CD4-positive, alpha-beta T cell treated with Interleukin-15 for 1 hour (primary cell): ENCODE results near the gene KLRF2.
"Not testable (repeated sequence)": the region's sequence is repeated elsewhere in the genome, so short reads cannot be mapped to it uniquely, and the experiment has no call there.

Source experiments
- DNase-seq: peaks from one replicate; pipeline ENCODE4 v3.0.0-alpha.2; 2020

The KLRF2 gene, protein sequence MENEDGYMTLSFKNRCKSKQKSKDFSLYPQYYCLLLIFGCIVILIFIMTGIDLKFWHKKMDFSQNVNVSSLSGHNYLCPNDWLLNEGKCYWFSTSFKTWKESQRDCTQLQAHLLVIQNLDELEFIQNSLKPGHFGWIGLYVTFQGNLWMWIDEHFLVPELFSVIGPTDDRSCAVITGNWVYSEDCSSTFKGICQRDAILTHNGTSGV

DNA sequence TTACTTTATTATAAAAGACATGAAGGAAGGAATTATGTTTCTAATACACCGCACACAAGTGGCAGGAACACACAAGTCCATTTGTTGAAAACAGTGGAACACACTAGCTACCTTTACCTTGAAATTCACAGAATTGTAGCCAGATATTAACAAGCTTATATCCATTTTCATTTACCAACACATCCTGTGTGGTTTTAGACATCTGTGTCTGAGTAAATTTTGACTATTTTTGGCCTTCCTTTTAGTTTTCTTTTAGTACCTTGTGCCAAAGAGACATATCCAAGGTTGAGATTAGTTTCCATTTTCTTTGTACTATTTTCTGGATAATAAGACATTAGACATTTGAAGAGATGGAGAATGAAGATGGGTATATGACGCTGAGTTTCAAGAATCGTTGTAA, at the start of gene KLRF2:
Gene KLRF2 (plus strand): TSS at position 244 of the 400 bp plus-strand sequence. CDS start 107 bp downstream, at position 351.
- DNase-seq, result no peak

DNA sequence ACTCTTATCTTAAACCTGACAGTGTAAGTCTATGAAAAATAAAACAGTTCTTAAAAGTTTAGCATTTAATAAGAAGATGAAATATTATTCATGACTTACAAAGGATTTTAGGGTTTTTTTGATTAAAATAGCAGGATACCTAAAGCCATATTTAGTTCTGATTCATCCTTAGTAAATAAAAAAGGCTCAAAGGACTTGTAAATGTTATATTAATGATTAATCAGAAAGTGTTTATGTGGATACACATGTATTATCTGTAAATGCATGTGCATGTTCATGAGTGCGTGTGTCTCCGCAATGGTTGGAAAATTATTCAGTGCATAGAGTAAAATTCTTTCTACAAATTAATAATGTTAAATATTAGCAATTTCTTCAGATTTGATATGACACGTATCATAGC, 49.6 kb upstream of the KLRF2 start:
- DNase-seq, result no peak

DNA sequence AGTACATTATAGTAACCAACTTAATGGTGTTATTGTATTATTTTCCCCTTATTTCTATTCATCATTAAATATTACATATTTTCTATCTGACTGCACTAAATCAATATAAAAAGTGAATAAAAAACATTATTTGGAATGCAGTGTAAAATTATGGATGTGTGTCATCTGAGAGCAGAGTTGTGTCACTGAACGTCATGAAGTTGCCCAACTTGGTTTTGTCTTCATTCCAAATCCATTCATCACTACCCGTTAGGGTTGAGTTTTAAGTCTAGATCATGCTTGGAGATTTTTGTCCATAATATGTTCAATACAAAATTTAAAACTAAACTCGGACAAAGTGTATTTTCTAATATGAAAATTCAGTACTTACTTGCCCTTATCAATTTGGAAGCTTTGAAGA, 37.9 kb upstream of the KLRF2 start:
- no peak for DNase-seq

DNA sequence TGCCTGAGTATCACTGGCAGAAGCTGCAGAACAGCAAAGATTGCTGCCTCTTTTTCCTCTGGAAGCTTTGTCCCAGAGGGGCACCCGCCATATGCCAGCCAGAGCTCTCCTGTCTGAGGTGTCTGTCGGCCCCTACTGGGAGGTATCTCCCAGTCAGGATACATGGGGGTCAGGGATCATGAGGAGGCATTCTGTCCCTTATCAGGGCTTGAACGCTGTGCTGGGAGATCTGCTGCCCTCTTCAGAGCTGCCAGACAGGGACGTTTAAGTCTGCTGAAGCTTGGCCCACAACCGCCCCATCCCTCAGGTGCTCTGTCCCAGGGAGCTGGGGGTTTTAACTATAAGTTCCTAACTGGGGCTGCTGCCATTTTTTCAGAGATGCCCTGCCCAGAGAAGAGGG, 32.4 kb upstream of the KLRF2 start:
- no peak for DNase-seq

DNA sequence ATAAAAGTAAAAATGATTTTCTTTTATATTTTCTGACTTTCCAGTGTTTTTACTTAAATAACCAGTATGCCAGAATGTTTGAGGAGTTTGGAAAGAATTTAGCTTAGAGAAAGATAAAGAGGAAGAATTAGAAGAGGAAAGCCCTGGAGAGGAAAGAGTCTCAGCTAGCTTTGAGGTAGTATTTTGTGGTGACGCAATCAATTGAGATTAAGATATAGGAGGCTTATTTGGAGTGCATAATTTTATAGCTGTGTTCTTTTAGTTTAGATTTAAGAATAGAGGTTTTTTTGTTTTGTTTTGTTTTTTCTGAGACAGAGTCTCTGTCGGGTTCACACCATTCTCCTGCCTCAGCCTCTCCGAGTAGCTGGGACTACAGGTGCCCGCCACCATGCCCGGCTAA, 30.2 kb upstream of the KLRF2 start:
- DNase-seq, result no peak

DNA sequence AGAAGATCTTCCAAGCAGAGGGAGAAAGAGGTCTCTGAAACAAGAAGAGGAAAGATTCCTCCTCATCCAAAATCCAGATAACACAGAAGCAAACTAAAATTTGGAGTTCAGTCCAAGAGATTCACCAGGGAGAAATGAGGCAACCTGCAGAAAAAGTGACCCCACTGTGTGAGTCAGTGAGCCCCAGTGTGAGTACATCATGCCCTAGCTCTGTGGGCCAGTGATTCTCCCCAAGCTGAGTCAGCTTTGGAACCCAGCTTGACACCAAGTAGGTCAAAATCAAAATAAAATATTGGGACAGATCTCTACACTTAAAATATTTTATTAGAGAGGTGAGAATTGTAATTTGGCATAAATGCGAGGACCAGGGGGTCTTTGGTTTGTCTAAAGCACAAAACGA, 29.4 kb upstream of the KLRF2 start:
- no peak for DNase-seq

DNA sequence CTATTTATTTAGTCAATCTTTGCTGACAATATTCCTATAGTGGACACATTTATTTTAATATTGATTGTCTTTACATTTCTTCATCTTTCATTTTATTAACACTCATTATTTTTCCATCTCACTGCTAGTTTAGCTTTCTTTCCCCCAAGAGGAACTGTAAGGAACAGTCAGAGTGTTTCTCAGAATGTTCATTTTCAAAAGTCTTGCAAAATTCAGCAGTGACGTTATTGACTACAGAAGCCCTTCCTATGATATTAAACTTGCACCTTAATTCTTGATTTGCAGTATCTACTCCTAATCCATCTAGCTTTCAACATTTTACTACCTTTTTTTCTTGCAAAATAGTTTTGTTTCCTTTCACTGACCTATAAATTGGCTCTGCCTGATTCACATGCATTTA, 25.1 kb upstream of the KLRF2 start:
- DNase-seq, result no peak

DNA sequence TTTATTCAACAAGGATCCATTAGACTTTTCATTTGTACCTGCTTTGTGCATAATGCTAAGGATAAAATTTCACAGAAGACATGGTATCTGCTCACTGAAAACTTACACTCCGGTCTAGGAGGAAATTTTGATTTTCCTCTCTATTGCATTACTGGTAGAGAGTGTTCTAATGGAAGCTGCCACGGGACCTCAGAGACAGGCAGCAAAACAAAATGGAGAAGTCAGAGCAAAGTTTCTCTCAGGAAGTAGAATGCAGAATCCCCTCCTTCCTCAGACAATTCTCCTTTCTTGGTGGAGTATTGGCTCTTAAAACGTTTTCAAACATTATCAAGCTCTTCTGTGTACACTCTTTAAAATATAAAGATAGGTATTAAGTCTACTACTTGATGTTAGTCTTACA, 24.4 kb upstream of the KLRF2 start:
- no peak for DNase-seq

DNA sequence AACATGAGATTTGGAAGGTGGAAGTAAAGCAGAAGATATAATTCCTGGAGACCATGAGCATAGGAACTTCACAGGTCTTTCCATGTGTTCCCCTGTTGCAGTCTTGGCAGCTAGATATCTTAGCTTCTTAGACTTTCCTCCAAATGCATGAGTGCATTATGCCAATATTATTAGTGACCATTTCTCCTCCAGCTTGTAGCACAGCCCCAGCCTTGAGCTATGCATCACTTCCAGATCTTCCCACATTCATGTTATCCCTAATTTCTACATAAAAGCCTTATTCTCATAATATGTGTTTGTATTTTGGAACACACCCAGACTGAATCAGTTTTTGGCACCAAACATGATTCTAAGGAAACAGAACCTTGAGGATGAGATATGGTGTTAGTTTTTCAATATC, 23.2 kb upstream of the KLRF2 start:
- DNase-seq, result no peak

DNA sequence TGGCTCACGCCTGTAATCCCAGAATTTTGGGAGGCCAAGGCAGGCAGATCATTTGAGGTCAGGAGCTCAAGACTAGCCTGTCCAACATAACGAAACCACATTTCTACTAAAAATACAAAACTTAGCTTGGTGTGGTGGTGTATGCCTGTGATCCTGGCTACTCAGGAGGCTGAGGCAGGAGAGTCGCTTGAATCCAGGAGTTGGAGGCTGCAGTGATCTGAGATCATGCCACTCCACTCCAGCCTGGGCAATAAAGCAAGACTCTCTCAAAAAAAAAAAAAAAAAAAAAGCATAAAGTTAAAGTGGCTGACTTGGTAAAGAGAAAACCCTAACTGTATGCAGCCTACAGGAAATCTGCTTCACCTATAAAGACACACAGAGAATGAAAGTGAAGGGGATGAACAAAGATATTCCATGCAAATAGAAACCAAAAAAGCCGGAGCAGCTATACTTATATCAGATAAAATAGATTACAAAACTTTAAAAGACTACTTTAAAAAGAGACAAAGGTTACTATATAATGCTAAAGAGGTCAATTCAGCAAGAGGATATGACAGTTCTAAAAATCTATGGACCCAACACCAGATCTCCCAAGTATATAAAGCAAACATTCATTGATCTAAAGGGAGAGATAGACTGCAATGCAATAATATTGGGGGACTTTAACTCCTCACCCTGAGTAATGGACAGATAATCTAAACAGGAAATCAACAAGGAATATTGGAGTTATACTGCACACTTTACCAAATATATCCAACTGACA, 16.2 kb upstream of the KLRF2 start:
- DNase-seq, result no peak

DNA sequence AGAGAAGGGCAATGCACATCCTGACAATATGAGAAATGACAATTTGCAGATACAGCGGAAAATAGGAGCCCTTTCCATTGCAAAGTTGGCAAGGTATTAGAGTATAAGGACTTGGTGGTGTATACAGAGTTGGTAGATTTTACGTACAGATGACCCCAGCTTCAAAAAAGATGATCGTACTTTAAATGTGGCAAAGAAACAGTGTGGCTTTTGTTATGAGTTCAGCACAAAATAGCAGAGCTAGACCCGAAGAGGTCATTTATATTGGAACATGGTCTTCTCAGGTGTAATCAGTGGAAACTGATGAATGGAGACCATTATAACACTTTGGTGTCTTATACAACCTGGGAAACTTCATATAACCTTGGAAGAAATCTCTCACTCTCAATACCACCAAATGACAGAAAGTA, 14.4 kb upstream of the KLRF2 start:
- no peak for DNase-seq

DNA sequence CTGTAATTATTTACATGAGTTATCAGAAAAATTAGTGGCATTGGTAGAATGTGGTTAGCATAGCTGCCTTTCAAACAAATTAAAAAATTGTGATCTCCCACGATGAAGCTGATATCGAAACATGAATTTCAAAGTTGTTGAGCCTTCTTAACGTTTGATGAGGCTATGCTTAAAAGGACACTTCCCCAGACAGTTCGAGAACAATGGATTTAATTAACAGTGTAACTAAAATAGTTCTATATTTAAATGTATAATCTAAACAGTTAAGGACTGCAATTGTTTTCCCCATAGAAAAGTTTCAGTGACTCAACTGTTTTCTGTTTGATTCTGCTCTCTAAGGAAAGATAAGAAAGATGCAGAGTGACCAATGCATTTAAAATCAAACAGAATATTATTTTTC, 13.8 kb upstream of the KLRF2 start:
- no peak for DNase-seq

DNA sequence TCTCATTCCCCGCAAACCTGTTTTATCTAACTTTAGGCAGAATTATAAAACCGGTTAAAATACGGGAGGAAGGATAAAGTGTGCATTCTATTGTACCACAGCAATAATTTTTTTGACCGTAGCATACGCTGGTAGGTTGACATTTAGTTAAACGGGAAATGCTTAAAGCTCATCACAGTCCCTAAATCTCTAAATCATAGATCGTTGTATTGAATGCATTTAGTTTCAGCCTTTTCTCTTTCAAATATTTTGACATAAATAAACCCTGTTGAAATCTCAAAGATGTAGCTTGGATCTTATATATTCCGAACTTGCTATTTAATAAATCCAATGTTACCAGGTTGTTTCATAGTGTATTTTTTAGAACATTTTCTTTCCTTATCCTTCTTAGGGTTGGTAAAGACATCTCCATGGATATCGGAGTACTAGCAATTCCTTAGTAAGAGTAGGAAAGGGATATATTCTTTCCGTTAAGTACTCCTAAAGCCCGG, 12.9 kb upstream of the KLRF2 start:
- DNase-seq, result no peak

DNA sequence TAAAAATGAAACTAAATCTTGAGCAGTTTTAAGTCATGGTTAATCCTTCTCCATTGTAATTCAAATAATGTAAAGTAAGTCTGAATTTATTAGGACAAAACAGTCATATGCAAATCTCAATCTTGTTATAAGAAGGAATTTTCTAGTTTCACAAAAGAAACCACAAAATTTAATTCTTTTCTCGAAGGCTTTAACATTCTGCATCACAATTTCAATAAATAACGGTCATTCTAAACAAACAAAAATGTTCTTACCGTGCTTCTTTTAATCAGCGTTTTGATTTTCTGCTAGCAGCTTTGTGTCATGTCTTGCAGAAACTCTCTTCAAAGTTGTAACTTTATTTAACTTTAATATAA, 12.4 kb upstream of the KLRF2 start:
- DNase-seq, result no peak

DNA sequence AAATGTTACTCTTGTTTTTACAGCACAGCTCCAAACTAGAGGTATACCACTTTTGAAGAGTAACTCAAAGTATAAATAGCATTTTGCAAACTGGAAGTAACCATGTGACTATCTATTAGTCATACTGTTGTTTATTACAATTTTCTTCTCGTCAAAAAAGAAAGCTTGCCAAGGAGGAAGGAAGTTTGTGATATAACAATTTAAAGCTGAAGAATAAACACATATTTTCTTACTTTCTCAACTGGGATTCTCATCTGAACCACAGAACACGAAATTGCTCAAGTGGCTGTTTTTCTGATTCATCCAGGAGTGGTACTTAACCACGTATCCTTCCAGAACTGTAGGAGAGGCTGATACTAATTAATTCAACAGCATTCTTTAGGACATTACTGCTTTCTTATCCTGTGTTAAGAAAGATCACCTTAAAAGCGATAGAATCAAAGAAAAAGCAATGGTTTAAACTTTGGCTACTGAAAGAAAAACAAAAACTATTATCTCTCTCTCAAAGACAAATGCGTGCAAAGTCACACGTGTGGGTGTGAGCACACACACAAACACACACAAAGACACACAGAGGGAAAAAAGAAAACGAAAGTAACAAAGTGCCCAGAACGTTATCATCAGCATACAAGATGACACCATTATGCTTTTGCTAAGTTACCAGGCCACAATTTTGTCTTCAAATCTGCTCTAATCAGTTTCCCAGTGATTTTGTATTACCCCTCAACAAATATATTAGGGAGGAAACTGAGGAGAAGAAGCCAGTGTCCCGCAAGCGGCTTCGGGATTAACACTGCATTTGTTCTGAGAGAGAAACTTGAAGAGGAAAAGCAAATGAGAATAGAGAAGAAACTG, 11.8 kb upstream of the KLRF2 start, which contains the start of gene CLEC2B:
Gene CLEC2B (minus strand): TSS at position 48 of the 855 bp plus-strand sequence.
- no peak for DNase-seq

DNA sequence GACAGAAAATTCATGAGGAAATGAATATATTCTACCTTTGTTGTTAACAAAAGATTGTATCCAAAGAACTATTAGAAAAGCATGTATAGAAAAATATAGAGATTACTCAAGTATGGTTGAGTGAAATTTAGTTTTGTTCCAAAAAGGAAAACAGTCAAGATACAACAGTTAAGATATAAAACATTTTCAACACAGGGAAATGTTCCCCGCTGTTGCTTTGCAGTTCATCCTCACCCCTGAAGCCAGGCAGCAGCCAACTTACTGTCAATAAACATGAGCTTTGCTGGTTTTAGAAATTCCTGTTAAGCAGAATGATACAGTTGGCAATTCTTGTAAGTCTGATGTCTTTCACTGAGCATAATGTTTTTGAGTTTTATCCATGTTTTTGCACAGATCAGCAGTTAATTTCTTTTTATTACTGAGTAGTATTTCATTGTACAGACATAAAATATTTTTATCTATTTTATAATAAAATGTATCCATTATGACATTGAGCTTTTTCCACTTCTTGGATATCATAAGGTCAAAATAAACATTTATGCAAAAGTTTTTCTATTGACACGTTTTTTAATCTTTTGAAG, 10.9 kb upstream of the KLRF2 start:
- no peak for DNase-seq

DNA sequence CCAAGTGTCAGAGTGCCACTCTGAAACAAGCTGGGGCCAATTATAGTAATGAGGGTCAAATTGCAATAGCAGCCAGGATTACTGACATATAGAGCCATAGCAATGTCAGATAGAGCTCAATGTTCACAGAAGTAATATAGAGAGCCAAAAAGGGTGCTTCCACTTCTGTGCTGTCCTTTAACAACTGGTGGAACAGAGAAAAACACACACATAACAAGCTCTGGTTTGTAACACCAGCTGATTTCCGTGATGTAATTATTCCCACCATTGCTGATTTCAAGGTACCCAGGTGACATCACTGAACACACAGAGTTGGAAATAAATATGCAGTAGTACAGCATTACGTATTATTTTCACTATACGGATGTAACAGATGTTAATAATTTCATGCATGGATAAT, 9.1 kb upstream of the KLRF2 start:
- DNase-seq, result no peak

DNA sequence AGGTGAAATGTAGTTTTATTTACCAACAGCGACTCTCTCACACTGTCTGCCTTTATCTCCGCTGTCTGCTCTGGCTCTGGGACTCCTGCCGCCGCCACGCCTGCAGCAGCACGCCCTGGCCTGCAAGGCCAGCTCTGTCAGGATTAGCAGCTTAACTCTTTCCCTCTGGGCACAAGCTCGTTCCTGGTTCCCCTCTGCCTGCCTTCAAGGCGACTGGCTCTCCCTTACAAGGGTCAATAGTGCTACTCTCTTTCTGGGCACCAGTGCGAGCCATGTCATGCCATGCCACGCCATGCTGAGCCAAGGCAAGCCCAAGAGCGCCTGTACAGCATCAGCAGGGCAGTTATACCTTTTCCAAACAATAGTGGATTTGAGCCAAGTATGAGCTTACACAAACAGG, 8.5 kb upstream of the KLRF2 start:
- DNase-seq, result no peak

DNA sequence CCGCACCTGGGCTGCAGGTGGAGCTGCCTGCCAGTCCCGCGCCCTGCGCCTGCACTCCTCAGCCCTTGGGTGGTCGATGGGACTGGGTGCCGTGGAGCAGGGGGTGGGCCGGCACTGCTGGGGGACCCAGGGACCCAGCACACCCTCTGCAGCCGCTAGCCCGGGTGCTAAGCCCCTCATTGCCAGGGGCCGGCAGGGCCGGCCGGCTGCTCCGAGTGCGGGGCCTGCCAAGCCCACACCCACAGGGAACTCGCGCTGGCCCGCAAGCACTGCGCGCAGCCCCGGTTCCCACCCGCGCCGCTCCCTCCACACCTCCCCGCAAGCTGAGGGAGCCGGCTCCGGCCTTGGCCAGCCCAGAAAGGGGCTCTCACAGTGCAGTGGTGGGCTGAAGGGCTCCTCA, 5.2 kb upstream of the KLRF2 start:
- DNase-seq, result not testable (repeated sequence)

DNA sequence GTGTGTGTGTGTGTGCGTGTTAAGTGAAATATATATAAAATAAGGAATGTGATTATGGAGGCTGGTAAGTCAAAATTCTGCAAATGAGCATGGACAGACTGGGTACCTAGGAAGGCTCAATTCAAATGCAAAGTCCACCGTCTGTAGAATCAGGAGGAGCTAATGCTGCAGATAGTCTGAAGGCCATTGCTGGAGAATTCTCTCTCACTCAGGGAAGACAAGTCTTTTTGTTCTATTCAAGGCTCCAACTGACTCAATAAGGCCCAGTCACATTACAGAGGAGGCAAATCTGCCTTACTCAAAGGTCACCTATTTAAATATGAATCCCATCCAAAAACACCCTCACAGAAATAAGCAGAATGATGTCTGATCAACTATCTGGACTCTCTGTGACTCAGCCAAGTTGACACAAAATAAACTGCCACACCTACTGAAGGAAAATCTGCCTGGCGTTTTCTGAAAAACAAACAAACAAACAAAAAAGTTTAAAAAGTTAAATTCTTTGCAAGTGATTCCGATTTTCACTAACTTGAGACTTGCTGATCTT, 684 bp upstream of the KLRF2 start:
- DNase-seq, result no peak

DNA sequence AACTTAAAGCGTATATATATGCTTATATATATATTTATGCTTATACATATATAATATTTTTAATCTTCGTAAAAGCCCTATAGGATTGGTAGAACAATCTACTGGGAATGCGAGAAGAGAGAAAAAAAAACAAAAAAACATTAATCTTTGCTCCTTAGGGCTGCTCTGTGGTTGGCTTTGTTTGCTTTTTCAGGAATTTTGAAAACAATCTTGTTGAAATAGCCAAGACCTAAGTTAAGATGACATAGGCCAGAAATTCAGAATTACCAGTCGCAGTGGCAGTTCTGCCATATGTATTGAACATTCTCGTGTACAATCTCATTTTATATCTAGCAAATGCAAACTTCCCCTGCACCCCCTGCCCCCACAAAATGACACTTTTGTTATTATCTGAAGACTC, 699 bp downstream of the KLRF2 start:
- DNase-seq, result no peak

DNA sequence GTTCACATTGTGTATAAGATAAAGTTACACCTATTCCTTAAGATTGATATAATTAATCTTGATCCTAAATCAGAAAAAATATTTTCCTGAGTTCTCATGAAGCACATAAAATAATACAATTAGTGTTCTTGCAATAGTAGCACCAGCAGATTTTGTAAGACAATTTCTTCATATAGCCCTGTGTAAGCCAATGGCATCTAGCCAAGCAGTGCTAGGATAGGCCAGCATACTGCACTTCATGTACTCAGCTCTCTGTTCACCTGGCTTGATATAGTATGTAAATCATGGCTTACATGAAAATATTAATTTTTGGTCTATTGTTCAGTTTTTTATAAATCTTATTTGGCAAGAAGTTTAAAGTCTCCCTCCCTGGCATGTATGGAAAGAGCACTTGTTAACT, 1.9 kb downstream of the KLRF2 start:
- DNase-seq, result no peak

DNA sequence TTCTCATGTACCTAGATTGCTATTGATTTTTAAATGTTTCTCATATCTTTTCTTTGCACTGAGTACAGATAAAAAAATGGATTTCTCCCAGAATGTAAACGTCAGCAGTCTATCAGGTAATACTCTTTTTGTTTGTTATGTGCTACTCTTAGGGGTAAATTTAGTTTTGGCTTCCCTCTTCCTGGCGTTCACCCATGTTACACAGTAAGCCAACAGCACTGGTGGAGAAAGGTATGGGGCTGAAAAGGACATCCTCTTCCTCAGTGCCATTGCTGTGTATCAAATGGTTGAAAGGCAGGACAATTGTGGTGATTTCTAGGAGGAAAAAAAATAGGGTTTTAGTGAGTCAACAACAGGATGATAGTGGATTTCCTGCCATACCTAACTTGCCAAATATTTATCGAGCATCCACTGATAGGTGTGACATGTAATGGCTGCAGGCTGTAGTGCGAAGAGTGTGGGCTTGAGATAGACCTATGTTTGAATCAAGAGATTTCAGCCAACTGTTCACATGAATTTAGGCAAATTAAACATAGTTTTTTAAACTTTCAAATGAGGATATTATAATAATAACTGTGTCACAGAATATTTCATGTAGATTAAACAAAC, 7.5 kb downstream of the KLRF2 start:
- DNase-seq, result no peak
